Esophagus mucosa (tissue), 1 donor: ENCODE data around the gene CRTC3. TPM values are rescaled to one million over a fixed set of nuclear protein-coding genes. Genes with fewer than 3 reads are reported as not detected.

ENCODE experiments used
- ATAC-seq: fragments of 200-7000 bp; cut with Tn5 transposase; one replicate; pipeline ENCODE4 v1.9.1; 2020
- total RNA-seq: library from RNA; stranded (reverse); gene quantifications from one replicate; pipeline ENCODE4 v1.2.4, GENCODE V29; 2023
- donor health status: DM: yes; HTN: yes; CAD: no.

CRTC3 gene
- total RNA-seq, 1 donor from 2014 or later, result 13.0 TPM

DNA sequence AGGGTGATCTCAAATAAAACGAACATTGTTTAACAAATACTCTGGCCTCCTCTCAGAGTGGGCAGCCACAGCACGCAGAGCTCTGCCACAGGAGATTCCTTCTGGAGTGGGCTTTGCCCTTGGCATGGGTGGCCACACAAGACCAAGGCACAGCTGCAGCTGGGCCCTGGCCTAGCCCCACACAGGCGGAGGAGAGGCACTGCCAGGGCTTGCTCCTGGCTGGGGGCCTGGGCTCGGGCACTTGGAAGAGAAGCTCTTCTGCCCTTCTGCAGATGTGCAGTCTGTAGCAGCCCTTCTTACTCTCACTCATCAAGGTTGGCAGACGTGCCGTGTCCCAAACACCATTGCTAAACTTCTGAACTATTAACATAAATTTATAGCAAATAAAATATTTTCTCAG lies 67.2 kb downstream of the CRTC3 start:
- no peak for ATAC-seq

DNA sequence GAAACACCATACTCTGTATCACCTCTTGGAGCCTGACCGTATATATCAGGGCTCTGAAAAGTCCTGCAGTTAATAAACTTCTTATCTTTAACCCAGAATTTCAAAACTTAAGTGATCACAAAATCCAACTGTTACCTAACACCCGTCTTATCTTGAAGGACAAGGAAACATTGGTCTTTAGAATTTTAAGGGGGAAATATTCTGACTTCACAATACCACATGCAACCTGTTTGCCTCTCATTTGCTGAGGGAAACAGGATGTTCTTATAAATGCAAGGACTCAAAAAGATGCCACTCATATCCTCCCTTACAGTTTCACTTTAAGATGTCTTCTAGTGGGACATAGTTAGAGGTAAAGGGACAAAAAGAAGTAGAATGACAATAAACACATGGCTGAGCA lies 67.9 kb downstream of the CRTC3 start:
- no peak for ATAC-seq

DNA sequence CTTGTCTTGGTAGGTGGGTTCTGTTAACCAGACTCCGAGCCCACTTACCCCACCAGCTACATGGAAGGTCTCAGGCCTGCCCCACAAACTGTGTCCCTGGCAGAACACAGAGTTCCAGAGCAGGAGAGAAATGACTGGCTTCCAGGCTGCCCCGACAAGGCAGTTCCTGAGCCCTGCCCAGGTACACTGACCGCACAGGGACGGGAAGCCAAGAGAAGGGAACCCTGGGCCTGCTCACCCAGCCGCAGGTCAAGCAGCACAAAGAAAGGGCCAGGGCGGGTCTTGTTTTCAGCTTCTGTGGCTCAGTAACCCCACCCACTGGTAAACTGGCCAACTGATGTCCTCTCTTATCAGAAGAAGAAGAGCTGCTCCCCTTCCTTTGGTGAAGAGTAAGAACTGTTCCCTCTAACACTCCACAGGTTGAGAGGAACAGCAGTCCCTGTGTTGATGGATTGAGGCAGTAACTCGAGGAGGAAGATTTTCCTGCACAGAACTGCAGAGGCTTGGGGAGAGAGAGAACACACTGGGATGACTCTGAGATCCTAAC lies 68.4 kb downstream of the CRTC3 start:
- ATAC-seq, result peak; percentile 32

DNA sequence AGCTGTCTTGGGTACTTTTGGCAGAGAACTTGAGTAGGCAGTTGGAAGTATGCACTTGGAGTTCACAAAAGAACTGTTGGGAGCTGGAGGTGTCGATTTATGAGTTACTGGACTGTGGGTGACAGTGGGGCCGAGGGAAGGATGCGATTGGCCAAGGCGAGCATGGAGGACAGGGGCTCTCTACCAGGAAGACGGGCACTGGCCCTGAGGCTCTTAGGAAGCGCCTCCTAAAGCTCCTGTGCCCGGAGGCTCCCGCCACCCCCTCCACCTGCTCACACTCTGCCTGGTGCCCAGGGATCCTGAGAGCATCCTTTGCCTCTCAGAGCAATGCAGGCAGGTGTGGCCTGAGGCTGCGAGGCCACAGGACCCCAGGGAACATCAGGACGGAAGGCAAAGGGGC lies 69.0 kb downstream of the CRTC3 start:
- no peak for ATAC-seq

DNA sequence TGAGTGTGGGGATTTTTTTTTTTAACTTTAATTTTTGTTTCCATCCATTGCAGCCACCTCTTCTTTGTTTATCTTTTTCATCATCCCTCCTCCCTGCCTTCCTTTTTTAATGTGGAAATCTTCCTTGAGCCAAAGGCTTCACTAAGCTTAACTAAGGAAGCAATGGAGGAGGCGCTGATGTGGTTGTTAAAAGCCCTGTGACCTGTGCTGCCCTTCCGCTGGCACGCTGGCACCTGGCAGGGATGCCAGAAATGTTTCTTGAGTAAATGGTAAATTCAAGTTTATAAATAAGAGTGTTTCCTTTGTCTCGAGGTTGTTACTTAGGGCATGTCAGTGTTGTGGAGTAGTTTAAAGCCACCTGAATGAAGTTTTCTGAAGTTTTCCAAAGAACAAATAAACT lies 69.4 kb downstream of the CRTC3 start:
- ATAC-seq, result no peak

DNA sequence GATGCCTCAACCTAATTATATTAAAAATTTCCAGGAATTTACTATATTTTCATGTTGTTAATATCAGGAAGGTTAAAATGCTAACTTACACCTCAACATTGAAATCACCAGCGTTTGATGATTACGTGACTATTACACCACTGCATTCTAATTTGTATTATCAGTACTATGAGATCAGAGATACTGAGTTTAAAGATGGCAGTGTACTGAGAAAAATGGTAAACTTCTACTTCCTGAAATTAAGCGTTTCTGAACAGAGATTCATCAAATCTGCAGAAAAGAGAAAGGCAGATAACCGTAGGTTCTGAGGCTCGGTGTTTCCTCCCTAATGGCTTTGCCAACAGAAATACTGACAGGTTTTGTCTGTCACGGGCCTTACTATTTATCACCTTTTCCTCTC lies 69.9 kb downstream of the CRTC3 start:
- no peak for ATAC-seq

DNA sequence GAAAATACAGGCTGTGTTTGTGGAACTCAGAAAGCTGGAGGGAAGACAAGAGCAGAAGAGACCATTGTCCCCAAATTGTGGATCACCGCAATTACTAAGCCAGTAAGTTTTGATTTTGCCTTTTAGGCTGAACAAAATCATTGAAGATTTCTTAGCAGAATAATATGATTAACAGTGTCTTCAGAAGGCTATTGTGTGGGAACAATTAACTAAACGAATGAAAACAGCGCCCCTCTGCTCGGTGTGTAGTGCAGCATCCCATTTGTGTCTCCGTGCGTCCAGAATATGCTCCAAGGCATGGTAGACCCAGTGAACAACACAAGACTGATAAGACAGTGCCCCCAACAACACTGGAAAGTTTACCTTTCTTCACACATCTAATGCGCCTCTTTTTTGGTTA lies 71.2 kb downstream of the CRTC3 start:
- ATAC-seq, result no peak

DNA sequence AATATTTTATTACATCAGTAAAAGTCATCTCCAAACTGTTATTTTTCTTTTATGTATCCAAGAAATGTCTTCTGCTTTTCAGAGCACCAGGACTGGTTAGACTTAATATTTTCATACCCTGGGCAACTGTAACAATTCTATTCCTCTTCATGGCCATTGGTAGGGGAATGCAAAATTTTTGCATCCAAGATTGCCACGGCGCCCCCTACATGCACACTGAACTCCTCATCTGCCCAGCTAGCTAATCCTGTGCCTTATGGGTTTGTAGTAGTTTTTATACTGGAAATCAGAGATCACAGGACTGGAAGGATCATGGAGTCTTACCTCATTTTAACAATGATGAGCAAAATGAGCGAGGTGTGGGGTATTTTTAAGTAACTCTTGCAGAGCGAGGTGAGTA lies 74.2 kb downstream of the CRTC3 start:
- ATAC-seq, result no peak

DNA sequence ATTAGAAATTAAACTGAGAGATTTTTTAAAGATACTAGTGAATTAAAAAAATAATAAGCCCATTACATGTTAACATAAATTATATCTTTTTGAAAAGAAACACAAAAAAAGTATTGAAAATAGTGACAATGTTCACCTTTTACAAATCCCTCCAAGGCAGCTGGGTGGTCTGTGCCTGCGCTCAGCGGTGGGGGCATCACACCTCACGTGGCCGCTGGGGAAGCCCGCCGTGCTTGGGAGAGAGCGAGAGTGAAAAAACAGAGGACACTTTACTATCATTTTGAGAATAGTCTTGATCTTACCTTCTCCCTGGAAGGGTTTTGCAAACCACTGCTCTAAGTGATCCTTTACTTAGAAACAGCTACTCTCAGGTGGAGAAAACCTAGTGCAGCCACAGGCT lies 76.9 kb downstream of the CRTC3 start:
- ATAC-seq, result no peak

DNA sequence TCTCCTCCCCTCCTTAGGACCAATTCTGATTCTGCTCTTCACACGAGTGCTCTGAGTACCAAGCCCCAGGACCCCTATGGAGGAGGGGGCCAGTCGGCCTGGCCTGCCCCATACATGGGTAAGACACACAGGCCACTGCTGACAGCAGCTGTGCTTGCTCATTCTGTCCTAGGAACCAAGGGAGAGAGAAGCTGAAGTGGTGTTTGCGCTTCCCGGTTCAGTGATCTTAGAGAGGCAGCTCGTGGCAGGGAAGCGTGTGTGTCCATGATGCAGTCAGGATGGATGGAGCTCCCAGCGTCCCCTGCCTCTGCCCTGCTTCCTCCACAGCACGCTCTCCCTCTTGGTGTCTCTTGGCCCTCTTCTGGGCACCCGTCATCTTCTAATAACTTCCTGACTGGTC lies 77.6 kb downstream of the CRTC3 start:
- ATAC-seq, result no peak

DNA sequence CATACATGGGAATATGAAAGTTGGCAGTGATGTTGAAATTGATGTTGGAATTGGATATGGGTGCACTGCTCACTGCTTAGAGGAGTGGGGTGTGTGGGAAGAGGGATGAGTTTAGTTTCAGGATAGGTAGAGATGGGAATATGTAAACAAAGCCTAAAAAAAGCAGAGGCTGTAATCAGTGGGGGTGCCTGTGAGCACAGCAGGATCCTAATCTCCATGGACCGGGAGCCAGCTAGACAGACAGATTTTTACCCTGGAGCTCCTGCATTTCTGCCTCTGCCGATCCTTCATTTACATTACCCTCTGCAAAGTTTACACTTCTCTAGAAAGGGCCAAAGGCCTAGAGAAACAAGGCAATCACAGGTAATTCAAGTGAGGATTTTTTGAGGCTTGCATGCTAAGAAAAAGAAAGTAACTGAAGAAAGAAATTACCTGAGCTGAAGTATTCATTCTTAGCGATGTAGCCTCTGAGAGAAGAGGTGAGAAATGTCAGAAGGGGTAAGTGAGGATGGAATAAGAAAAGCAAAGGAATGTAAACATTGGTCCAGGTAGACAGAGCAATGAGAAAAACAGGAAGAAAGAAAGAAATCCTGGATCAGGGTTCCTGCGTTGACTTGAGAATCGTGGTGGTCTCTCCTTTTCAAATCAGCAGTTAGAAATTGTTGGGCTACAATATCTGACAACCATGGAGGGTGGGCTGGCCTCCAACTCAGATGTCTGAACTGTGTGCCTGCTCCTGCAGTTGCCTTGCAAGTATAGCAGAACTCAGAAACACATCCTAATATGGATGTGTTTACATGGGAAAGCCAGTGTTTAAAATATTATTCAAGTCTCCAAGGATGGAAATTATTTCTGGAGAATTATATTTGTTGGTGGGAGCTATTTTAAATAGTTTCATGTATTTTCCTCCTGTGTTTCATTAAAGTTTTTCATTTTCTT lies 79.8 kb downstream of the CRTC3 start:
- ATAC-seq, result no peak

DNA sequence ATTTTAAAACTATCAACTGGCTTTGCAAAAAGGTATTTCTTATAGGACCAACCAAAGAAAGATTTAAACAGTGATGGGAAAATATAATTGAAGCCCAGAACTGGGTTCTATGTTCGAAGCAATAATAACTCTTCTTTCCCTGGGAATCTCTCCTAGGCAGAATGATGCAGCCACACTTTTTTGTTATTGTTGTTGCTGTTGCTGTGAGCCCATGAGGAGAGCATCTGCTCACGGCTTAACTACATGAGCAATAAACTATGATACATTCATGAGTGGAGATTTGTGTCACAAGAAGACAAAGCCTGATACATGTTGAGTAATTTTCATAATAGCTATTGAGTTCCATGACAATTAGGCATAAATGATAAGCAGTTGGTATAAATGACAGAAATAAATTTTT lies 80.5 kb downstream of the CRTC3 start:
- no peak for ATAC-seq

DNA sequence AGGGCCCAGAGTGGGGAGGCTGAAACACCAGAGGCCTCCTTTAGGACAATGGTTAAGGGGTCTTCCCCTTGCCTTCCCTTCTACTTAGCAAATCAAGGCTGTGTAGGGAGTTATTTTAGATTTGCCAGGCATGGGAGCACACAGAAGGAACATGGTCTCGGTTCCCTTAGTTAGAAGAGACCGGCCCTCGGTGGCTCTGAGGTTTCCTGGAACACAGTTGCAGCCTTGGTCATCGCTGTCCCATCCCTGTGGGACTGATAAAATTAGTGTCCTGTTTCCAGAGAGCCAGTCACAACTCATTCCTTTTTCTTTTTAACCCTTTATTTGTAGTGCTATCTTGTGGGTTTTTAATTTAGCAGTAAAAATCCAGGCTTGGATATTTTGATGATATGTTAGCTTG lies 81.4 kb downstream of the CRTC3 start:
- no peak for ATAC-seq

DNA sequence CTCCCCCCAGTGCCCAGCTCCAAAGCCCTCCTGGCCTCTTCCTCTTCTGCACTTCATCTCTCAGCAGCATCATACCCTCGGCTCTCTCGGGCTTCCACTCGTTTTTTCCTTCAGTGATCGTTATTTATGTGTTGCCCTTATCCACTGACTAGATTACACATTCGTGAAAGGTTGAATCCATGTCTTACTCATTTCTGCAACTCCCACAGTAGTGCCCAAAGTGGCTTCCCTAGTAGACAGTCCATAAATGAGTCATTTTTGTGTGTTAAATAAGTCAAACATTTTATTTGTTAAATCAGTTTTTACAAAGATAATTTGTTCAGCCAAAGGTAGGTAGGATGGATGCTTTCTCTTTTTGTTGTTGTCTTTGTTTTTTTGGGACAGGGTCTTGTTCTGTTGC lies 87.4 kb downstream of the CRTC3 start:
- ATAC-seq, result no peak

DNA sequence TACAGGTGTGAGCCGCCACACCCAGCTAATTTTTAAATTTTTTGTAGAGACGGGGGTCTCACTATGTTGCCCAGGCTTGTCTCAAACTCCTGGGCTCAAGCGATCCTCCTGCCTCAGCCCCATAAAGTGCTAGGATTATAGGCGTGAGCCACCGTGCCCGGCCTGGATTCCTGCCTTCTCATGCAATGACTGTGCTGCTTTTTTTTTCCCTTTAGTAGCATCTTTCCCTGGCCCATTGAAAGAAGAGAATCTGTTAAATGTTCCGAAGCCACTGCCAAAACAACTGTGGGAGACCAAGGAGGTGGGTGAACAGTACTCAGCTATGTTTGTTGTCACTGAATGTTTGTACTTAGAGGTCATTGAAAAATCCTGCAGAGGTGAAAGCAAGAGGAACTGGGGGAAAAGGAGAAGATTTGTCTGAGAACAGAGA lies 88.0 kb downstream of the CRTC3 start:
- ATAC-seq, result no peak

DNA sequence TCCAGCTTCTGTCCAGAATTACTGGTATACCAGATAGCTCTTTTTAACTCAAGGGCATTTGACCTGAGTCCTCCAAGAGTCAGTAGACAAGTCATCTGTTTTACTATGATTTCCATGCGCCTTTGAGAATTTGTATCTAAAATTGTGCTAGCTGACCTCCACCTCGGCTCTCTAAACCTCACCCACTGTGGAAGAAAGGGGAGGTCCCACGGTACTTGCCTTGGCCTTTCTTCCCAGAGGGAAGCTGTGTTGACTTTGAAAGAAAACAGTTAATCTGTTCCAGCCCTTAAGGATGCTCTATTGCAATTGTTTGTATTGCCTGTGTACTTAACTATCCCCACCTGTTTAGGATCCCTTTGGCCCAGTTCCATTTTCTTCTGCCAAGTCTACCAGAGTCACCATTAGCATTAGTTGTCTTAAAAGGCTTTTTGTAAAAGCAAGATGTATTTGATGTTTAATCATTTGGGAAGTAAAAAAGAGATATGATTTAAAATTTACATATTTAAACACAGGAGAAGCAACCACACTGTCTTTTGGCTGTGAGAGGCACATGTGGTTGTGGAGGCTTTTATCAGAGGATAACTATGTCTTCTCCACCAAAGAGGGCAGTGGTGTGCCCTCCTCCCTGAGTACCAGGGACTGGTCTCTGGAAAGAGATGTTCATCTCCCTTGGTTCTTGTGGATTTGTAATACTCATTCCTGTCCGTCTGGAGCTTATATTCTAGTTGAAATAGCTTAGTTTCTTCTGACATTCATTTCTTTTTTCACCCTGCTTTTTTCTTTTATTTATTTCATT lies 88.8 kb downstream of the CRTC3 start:
- ATAC-seq, result no peak

DNA sequence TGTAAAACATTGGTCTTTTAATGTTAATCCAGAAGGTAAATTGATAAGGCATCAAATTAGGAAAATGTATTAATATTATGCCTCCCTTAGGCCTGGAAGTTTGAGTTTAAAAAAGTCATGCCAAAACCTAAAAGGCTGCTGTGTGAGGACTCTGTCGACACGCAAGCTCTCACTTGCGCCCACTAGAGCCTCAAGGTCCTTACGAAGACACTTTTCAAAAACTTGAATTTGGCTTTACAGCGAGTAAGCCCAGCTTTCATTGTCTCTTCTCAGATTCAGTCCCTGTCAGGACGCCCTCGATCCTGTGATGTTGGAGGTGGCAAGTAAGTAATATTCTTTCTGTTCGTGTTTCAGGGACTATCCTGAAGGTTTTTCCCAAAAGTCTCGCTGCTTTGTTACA lies 89.7 kb downstream of the CRTC3 start:
- no peak for ATAC-seq

DNA sequence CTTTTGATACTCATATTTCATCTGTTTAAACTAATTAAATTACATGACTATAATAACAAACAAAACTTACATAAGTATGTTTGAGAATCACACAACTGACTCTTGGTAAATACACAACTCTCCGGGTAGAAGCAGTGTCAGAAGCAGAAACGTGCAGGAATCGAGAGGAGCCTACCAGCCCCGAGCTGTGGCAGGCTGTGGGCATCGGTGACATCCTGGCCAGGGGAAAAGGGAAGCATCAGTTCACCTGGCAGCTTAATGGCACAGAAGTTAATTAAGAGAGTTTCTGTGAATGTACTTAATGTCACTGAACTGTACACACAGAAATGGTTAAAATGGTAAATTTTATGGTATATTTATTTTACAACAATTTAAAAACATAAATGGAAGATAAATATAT lies 90.2 kb downstream of the CRTC3 start:
- no peak for ATAC-seq

DNA sequence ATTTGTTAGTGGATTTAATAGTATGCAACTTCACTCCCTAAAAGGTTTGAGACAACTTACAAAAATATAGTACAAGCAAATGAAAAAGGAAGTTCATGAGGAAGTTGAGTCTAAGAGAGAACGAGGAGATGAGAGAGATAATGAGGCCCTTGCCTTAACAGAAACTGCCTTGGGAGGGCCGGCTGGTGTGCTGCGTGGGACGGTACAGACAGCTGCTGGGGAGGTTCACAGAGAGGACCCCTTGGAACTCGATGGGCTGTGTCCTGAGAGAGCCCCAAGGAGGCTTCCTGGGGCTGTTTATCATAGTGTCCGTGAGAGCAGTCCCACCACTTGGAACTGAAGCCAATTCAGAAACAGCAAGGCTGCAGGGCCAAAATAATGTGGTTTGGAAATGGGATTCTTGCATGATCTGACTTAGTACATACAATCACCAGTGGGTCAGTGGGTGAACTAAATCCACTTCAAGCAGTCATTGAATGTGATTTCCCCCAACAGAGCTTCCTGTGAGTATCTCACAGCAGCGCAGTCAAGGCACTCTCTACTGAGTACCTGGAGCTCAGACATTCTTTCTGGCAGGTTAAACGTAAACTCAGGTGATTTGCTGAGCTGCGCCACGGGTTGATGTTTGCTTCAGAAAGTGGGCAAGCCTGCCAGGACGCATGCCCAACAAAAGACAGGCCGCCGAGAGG lies 90.8 kb downstream of the CRTC3 start:
- no peak for ATAC-seq

DNA sequence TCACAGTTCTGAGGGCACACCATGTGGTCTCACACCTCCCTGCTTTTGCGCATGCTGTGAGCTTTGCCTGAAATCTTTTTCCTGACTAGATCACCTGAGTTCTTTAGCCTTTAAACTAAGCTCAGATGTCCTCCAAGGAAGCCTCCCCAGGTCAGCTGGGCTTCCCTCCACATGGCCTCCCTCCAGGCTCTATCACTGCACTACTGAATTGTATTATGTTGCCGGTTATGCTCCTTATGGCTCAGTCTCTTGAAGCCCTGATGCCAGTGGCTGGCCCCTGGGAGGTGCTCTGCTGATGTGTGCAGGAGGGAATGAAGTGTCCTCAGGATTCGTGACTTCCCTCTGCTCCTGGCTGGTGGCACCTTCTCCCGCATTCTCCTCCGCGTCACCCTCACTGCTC lies 94.1 kb downstream of the CRTC3 start:
- ATAC-seq, result no peak

DNA sequence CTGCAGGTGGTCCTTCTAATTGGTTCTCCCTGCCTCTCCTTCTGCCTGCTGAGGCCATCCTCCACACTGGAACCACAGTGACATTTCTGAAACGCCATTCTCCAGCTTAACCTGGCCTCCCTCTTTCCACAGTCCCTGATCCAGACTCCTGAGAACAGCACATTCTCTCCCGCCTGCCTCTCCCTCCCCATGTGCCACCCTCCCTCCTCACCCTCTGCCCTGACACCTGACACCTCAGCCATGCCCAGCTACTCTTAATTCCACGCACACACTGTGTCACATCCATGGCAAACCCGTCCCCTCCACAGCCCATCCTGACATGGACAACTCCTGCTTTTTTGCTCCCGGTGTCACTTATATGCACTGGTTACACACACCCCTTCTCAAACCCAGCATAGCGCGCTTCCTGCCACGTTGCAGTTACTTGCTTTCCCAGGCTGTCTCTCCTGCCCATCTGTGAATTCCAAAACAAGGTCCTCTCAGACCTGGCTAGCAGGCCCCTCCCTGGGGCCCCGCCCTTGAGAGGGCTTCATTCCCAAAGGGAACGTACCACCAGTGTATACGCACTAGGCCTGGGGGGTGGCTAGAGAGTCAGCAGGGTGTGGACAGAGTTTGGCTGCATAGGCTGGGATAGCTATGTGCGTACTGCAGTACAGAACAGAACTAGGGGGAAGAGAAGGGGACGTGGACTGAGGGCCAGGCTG lies 94.7 kb downstream of the CRTC3 start:
- peak; percentile 16 for ATAC-seq

DNA sequence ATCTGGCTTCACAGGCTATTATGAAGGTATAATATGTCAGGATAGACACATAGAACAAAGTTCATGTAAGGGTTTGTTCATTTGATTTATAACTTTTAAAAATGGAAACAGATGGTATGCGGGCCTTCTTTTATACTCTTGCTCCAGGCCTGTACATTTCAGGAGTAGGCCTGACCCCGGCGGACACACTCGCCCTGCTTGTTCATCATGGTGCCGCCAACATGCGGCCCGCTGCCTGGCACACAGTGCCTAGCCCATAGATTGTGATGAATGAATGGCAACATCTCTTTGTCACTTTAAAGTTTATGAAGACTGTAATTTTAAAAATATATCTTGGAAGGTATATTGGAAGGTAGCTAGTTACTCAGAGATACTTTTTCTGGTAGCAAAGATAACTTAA lies 95.3 kb downstream of the CRTC3 start:
- ATAC-seq, result no peak
